ENCODE data around the gene DSCAM.

Gene DSCAM

DNA sequence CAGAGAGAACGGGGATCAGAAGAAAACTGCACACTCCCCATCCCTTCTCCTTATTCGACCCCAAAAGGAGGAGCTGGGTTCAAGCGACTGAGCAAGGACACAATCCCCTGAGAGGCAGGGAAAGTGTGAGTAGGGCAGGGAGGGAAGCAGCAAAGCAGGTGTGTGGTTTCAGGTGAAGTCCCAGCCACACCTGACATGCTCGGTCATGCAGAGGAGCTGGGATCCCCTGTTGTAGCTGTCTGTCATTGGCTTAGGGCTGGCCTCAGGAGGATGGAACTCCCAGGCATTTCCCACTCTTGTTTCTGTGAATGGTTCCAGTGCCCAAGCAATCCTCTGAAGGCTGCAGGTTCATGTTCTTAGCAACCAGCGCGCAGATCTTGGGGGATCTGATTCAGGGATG lies 150.7 kb downstream of the DSCAM start:
- no peak overlapping the region for H3K27ac ChIP-seq (ENCODE audit: low read depth, low read length)
- no peak overlapping the region for H3K9ac ChIP-seq (ENCODE audit: low read length in 5 of 5)
- H3K27me3 ChIP-seq (ENCODE audit: control insufficient read depth in 5 of 5, insufficient read depth in 4 of 5, low read length in 5 of 5), result no peaks in the 10 kb centered on the region
- peaks cover 0 to 11% (median 0%) of the 10 kb centered on the region in 5 donors for H3K9me3 ChIP-seq (ENCODE audit: control insufficient read depth in 5 of 5, low read length in 5 of 5)
- H3K4me3 ChIP-seq (ENCODE audit: low read depth in 1 of 5, low read length in 5 of 5), result no peak overlapping the region
- no peaks in the 10 kb centered on the region for H3K4me1 ChIP-seq (ENCODE audit: control insufficient read depth in 5 of 5, insufficient read depth in 5 of 5, low read length in 5 of 5)
- H3K36me3 ChIP-seq (ENCODE audit: control insufficient read depth in 5 of 5, insufficient read depth in 5 of 5, low read length in 5 of 5), result no peaks in the 10 kb centered on the region

- Histone ChIP-seq H3K27me3 (ENCODE audit: control insufficient read depth in 5 of 5, insufficient read depth in 4 of 5, low read length in 5 of 5) (no peaks in the 10 kb centered on the region), H3K36me3 (ENCODE audit: control insufficient read depth in 5 of 5, insufficient read depth in 5 of 5, low read length in 5 of 5) (no peaks in the 10 kb centered on the region), H3K9me3 (ENCODE audit: control insufficient read depth in 5 of 5, low read length in 5 of 5) (no peaks in the 10 kb centered on the region), H3K27ac (ENCODE audit: low read depth, low read length) (no peak overlapping the region), H3K9ac (ENCODE audit: low read length in 5 of 5) (no peak overlapping the region), H3K4me1 (ENCODE audit: control insufficient read depth in 5 of 5, insufficient read depth in 5 of 5, low read length in 5 of 5) (no peaks in the 10 kb centered on the region), H3K4me3 (ENCODE audit: low read depth in 1 of 5, low read length in 5 of 5) (no peak overlapping the region)
Observed at GRCh38 chr21:40689840-40690360, 157.1 kb downstream of the DSCAM start.

- Histone ChIP-seq H3K4me1 (ENCODE audit: control insufficient read depth in 5 of 5, insufficient read depth in 5 of 5, low read length in 5 of 5) (no peaks in the 10 kb centered on the region), H3K27me3 (ENCODE audit: control insufficient read depth in 5 of 5, insufficient read depth in 4 of 5, low read length in 5 of 5) (no peaks in the 10 kb centered on the region), H3K36me3 (ENCODE audit: control insufficient read depth in 5 of 5, insufficient read depth in 5 of 5, low read length in 5 of 5) (no peaks in the 10 kb centered on the region), H3K9me3 (ENCODE audit: control insufficient read depth in 5 of 5, low read length in 5 of 5) (no peaks in the 10 kb centered on the region), H3K9ac (ENCODE audit: low read length in 5 of 5) (no peak overlapping the region), H3K27ac (ENCODE audit: low read depth, low read length) (no peak overlapping the region), H3K4me3 (ENCODE audit: low read depth in 1 of 5, low read length in 5 of 5) (no peak overlapping the region)
Observed at GRCh38 chr21:40689217-40689616, 157.7 kb downstream of the DSCAM start.

DNA sequence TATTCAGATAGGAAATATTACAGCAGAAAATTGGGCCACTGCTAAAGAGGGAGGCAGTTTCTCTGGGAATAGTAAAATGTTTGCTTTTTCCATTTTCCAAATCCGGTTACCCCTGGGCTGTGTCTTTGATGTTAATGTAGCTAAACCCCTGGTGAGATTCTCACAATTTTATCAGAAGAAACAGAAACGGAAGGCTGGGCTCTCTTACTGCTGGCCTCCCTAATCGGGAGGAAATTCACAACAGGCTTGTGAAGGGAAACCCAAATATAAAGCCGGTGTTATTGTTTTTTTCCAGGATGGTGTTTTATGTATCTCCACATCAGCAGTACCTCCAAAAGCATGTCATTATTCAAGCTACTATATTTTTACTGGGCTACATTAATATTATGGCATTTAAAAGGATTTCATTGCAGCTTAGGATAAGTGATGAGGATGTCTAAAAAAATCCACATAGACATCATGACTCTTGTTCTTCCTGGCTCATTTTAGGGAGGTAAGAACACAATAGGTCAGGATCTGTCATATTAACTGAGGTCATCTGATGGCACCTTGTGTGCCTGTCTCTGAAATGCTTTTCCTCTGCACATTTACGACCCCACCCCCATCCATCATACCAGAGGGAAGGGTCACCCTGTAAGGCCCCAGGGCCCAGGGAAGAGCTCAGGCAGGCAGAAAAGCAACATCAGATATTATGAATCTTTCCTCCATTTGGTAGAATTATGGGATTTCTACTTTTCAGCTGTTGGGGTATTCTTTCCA lies 158.7 kb downstream of the DSCAM start:
- Histone ChIP-seq H3K9me3 (ENCODE audit: control insufficient read depth in 5 of 5, low read length in 5 of 5) (peaks cover 0 to 4% (median 0%) of the 10 kb centered on the region in 5 donors), H3K4me3 (ENCODE audit: low read depth in 1 of 5, low read length in 5 of 5) (no peak overlapping the region), H3K9ac (ENCODE audit: low read length in 5 of 5) (no peak overlapping the region), H3K36me3 (ENCODE audit: control insufficient read depth in 5 of 5, insufficient read depth in 5 of 5, low read length in 5 of 5) (no peaks in the 10 kb centered on the region), H3K27ac (ENCODE audit: low read depth, low read length) (no peak overlapping the region), H3K4me1 (ENCODE audit: control insufficient read depth in 5 of 5, insufficient read depth in 5 of 5, low read length in 5 of 5) (no peaks in the 10 kb centered on the region), H3K27me3 (ENCODE audit: control insufficient read depth in 5 of 5, insufficient read depth in 4 of 5, low read length in 5 of 5) (no peaks in the 10 kb centered on the region)

GRCh38 chr21:40687625-40688024 lies 159.3 kb downstream of the DSCAM start:
- H3K4me1 ChIP-seq (ENCODE audit: control insufficient read depth in 5 of 5, insufficient read depth in 5 of 5, low read length in 5 of 5), result no peaks in the 10 kb centered on the region
- no peak overlapping the region for H3K4me3 ChIP-seq (ENCODE audit: low read depth in 1 of 5, low read length in 5 of 5)
- H3K9me3 ChIP-seq (ENCODE audit: control insufficient read depth in 5 of 5, low read length in 5 of 5), result peaks cover 0 to 7% (median 4%) of the 10 kb centered on the region in 5 donors
- H3K27ac ChIP-seq (ENCODE audit: low read depth, low read length), result no peak overlapping the region
- no peak overlapping the region for H3K9ac ChIP-seq (ENCODE audit: low read length in 5 of 5)
- no peaks in the 10 kb centered on the region for H3K36me3 ChIP-seq (ENCODE audit: control insufficient read depth in 5 of 5, insufficient read depth in 5 of 5, low read length in 5 of 5)
- H3K27me3 ChIP-seq (ENCODE audit: control insufficient read depth in 5 of 5, insufficient read depth in 4 of 5, low read length in 5 of 5), result no peaks in the 10 kb centered on the region

GRCh38 chr21:40686526-40686925 lies 160.4 kb downstream of the DSCAM start:
- peaks cover 0 to 7% (median 4%) of the 10 kb centered on the region in 5 donors for H3K9me3 ChIP-seq (ENCODE audit: control insufficient read depth in 5 of 5, low read length in 5 of 5)
- no peaks in the 10 kb centered on the region for H3K36me3 ChIP-seq (ENCODE audit: control insufficient read depth in 5 of 5, insufficient read depth in 5 of 5, low read length in 5 of 5)
- no peaks in the 10 kb centered on the region for H3K4me1 ChIP-seq (ENCODE audit: control insufficient read depth in 5 of 5, insufficient read depth in 5 of 5, low read length in 5 of 5)
- no peak overlapping the region for H3K9ac ChIP-seq (ENCODE audit: low read length in 5 of 5)
- no peak overlapping the region for H3K27ac ChIP-seq (ENCODE audit: low read depth, low read length)
- H3K4me3 ChIP-seq (ENCODE audit: low read depth in 1 of 5, low read length in 5 of 5), result no peak overlapping the region
- no peaks in the 10 kb centered on the region for H3K27me3 ChIP-seq (ENCODE audit: control insufficient read depth in 5 of 5, insufficient read depth in 4 of 5, low read length in 5 of 5)

DNA sequence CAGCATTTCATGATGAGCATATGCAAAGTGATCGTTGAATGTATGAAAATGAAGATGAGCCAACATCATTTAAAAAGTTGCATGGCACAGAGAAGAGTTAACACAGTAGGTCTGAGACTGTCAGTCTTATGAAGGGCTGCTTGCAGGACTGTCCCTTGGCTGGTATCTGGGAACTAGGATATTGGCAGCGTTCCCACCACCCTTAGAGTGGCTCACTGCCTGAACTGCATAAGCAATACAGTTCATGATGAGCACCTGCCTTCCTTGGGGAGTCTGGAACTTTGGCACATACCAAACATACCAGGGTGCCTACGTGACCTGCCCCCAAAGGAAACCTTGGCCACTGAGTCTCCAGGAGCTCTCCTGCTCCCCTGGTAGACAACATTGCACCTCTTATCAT lies 161.8 kb downstream of the DSCAM start:
- Histone ChIP-seq H3K27ac (ENCODE audit: low read depth, low read length) (no peak overlapping the region), H3K4me1 (ENCODE audit: control insufficient read depth in 5 of 5, insufficient read depth in 5 of 5, low read length in 5 of 5) (no peaks in the 10 kb centered on the region), H3K4me3 (ENCODE audit: low read depth in 1 of 5, low read length in 5 of 5) (no peak overlapping the region), H3K9me3 (ENCODE audit: control insufficient read depth in 5 of 5, low read length in 5 of 5) (peaks cover 0 to 7% (median 4%) of the 10 kb centered on the region in 5 donors), H3K27me3 (ENCODE audit: control insufficient read depth in 5 of 5, insufficient read depth in 4 of 5, low read length in 5 of 5) (peaks cover 0 to 3% (median 0%) of the 10 kb centered on the region in 5 donors), H3K36me3 (ENCODE audit: control insufficient read depth in 5 of 5, insufficient read depth in 5 of 5, low read length in 5 of 5) (no peaks in the 10 kb centered on the region), H3K9ac (ENCODE audit: low read length in 5 of 5) (no peak overlapping the region)

- H3K27ac ChIP-seq (ENCODE audit: low read depth, low read length), result no peak overlapping the region
- peaks cover 0 to 7% (median 4%) of the 10 kb centered on the region in 5 donors for H3K9me3 ChIP-seq (ENCODE audit: control insufficient read depth in 5 of 5, low read length in 5 of 5)
- no peak overlapping the region for H3K9ac ChIP-seq (ENCODE audit: low read length in 5 of 5)
- no peaks in the 10 kb centered on the region for H3K36me3 ChIP-seq (ENCODE audit: control insufficient read depth in 5 of 5, insufficient read depth in 5 of 5, low read length in 5 of 5)
- no peaks in the 10 kb centered on the region for H3K4me1 ChIP-seq (ENCODE audit: control insufficient read depth in 5 of 5, insufficient read depth in 5 of 5, low read length in 5 of 5)
- peaks cover 0 to 3% (median 0%) of the 10 kb centered on the region in 5 donors for H3K27me3 ChIP-seq (ENCODE audit: control insufficient read depth in 5 of 5, insufficient read depth in 4 of 5, low read length in 5 of 5)
- H3K4me3 ChIP-seq (ENCODE audit: low read depth in 1 of 5, low read length in 5 of 5), result no peak overlapping the region
Observed at GRCh38 chr21:40684726-40685125, 162.2 kb downstream of the DSCAM start.

GRCh38 chr21:40683349-40683748 lies 163.6 kb downstream of the DSCAM start:
- no peaks in the 10 kb centered on the region for H3K36me3 ChIP-seq (ENCODE audit: control insufficient read depth in 5 of 5, insufficient read depth in 5 of 5, low read length in 5 of 5)
- no peak overlapping the region for H3K9ac ChIP-seq (ENCODE audit: low read length in 5 of 5)
- no peaks in the 10 kb centered on the region for H3K4me1 ChIP-seq (ENCODE audit: control insufficient read depth in 5 of 5, insufficient read depth in 5 of 5, low read length in 5 of 5)
- H3K27me3 ChIP-seq (ENCODE audit: control insufficient read depth in 5 of 5, insufficient read depth in 4 of 5, low read length in 5 of 5), result peaks cover 0 to 3% (median 0%) of the 10 kb centered on the region in 5 donors
- peaks cover 0 to 7% (median 4%) of the 10 kb centered on the region in 5 donors for H3K9me3 ChIP-seq (ENCODE audit: control insufficient read depth in 5 of 5, low read length in 5 of 5)
- no peak overlapping the region for H3K4me3 ChIP-seq (ENCODE audit: low read depth in 1 of 5, low read length in 5 of 5)
- no peak overlapping the region for H3K27ac ChIP-seq (ENCODE audit: low read depth, low read length)

DNA sequence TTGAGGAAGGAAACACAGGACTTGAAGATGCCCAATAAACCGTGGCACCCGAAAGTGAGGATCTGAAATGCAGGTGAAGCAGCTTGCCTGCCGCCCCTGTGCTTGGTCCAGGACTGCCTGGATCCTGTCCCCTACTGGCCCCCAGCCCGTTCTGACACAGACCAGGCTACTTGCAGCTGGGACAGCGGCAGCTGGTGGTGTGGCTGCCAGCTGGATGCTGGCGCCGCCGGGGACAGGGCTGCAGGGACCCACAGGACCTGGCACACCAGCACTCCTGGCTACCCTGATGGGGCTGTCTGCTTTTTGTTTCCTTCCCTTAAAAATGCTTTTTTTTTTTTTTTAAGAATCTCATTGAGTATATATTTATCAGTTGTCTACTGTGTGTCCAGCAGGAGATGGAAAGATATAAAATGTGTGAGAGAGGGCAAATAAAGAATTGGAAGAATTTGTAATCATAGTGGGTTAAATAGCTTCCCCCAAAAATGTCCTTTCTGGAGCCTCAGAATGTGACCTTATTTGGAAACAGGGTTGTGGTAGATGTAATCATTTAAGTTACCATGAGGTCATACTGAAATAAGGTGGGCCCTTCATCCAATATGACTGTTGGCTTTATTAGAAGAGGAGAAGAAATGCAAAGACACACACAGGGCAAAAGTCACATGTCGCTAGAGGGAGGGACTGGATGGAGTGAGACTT lies 165.6 kb downstream of the DSCAM start:
- no peak overlapping the region for H3K27ac ChIP-seq (ENCODE audit: low read depth, low read length)
- no peak overlapping the region for H3K4me3 ChIP-seq (ENCODE audit: low read depth in 1 of 5, low read length in 5 of 5)
- H3K9me3 ChIP-seq (ENCODE audit: control insufficient read depth in 5 of 5, low read length in 5 of 5), result peaks cover 0 to 7% (median 4%) of the 10 kb centered on the region in 5 donors
- no peaks in the 10 kb centered on the region for H3K4me1 ChIP-seq (ENCODE audit: control insufficient read depth in 5 of 5, insufficient read depth in 5 of 5, low read length in 5 of 5)
- H3K9ac ChIP-seq (ENCODE audit: low read length in 5 of 5), result no peak overlapping the region
- peaks cover 0 to 3% (median 0%) of the 10 kb centered on the region in 5 donors for H3K27me3 ChIP-seq (ENCODE audit: control insufficient read depth in 5 of 5, insufficient read depth in 4 of 5, low read length in 5 of 5)
- no peaks in the 10 kb centered on the region for H3K36me3 ChIP-seq (ENCODE audit: control insufficient read depth in 5 of 5, insufficient read depth in 5 of 5, low read length in 5 of 5)

All from subcutaneous abdominal adipose tissue (tissue), 5 donors.